AG09309 (cell line): ENCODE measurements around the gene COA7.

Experiments
- DNase-seq: peaks from one replicate; pipeline ENCODE4 v3.0.0-alpha.2; 2010; ENCODE audit warnings: low read depth
- H3K4me3 ChIP-seq: 2 replicates; pipeline ENCODE4 v1.5.1; 2011; ENCODE audit warnings: mild to moderate bottlenecking, low read depth, low read length, moderate library complexity; ENCODE audit not compliant: control insufficient read depth
- CTCF ChIP-seq: IDR thresholded peaks from 2 replicates; pipeline ENCODE4 v1.5.1; 2011; ENCODE audit warnings: mild to moderate bottlenecking, low read depth, low read length, inconsistent platforms; ENCODE audit not compliant: insufficient read depth, control insufficient read depth; ENCODE audit errors: missing control alignments

COA7 gene

GRCh38 chr1:52653207-52653849 lies 44.8 kb downstream of the COA7 start:
- no peak for DNase-seq
- H3K4me3 ChIP-seq: no peak overlapping the region
- TF ChIP-seq CTCF: no peak

- no peak for TF ChIP-seq CTCF
- no peak overlapping the region for H3K4me3 ChIP-seq
- no peak for DNase-seq
These were observed 46.2 kb downstream of the COA7 start for GRCh38 chr1:52651904-52652303.

- H3K4me3 ChIP-seq: no peak overlapping the region
- no peak for TF ChIP-seq CTCF
- no peak for DNase-seq
These were observed 52.9 kb downstream of the COA7 start for GRCh38 chr1:52645261-52645660.

GRCh38 chr1:52641307-52641706 lies 56.8 kb downstream of the COA7 start:
- no peak for TF ChIP-seq CTCF
- no peak overlapping the region for H3K4me3 ChIP-seq
- no peak for DNase-seq

- DNase-seq: no peak
- no peak overlapping the region for H3K4me3 ChIP-seq
- no peak for TF ChIP-seq CTCF
These were observed 57.5 kb downstream of the COA7 start for GRCh38 chr1:52640697-52641096.

GRCh38 chr1:52637946-52638345 lies 60.2 kb downstream of the COA7 start:
- no peak for DNase-seq
- TF ChIP-seq CTCF: no peak
- no peak overlapping the region for H3K4me3 ChIP-seq
